Esophagus muscularis mucosa (tissue), 4 donors: ENCODE results near the gene SMIM1.

Source experiments
- EP300 ChIP-seq: sonication (generic); formaldehyde crosslinking; IDR thresholded peaks from one replicate; pipeline ENCODE4 v1.6.1; 2017; ENCODE audit warnings: antibody characterized with exemption
- POLR2A ChIP-seq: fragments of 450-650 bp; IDR thresholded peaks from one replicate; pipeline ENCODE4 v1.6.1; 2017; ENCODE audit warnings: antibody characterized with exemption, moderate library complexity, mild to moderate bottlenecking, low read depth
- POLR2AphosphoS5 ChIP-seq, 2 donors: sonication (generic); formaldehyde crosslinking; IDR thresholded peaks; one replicate each; pipeline ENCODE4 v1.6.1; 2017; ENCODE audit warnings: antibody characterized with exemption in 2 of 2
- TF ChIP-seq, protein P1 (sequence below), 3 experiments: fragments of 200-600 bp in 2 of 3; fragments of 450-650 bp in 1 of 3; sonication (generic) in 2 of 3; IDR thresholded peaks; one replicate each; pipeline ENCODE4 v1.5.1; 2017 to 2019; ENCODE audit warnings: antibody characterized with exemption in 3 of 3, mild to moderate bottlenecking in 2 of 3, moderate library complexity in 1 of 3

DNA sequence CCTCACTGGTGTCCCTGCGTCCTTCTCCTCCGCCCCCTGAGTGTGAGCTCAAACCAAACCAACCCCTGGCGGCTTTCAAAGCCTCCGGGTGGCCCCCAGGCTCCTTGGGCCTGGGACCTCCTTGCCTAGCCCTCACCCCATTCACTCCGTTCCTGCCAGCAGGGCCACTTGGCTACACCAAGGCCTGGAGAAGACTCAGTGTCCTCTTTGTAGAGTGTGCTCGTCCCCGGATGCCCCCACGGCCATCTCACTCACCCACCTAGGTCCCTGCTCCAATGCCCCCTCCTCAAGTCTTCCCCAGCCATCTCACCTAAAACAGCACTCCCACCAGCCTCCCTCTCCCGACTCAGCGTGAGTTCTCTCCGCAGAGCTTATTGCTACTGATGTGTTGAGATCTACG lies 27.5 kb upstream of the SMIM1 start:
- TF ChIP-seq, protein P1, sequence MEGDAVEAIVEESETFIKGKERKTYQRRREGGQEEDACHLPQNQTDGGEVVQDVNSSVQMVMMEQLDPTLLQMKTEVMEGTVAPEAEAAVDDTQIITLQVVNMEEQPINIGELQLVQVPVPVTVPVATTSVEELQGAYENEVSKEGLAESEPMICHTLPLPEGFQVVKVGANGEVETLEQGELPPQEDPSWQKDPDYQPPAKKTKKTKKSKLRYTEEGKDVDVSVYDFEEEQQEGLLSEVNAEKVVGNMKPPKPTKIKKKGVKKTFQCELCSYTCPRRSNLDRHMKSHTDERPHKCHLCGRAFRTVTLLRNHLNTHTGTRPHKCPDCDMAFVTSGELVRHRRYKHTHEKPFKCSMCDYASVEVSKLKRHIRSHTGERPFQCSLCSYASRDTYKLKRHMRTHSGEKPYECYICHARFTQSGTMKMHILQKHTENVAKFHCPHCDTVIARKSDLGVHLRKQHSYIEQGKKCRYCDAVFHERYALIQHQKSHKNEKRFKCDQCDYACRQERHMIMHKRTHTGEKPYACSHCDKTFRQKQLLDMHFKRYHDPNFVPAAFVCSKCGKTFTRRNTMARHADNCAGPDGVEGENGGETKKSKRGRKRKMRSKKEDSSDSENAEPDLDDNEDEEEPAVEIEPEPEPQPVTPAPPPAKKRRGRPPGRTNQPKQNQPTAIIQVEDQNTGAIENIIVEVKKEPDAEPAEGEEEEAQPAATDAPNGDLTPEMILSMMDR (IDR thresholded peaks at IDR 0.05): no peak
- no peak for TF ChIP-seq POLR2A
- TF ChIP-seq POLR2AphosphoS5 (IDR thresholded peaks at IDR 0.05): no peak
- no peak for TF ChIP-seq EP300
